Suprapubic skin (tissue), 4 donors: ENCODE measurements around the gene UCP3.

ENCODE experiments used
- EP300 ChIP-seq: sonication (generic); formaldehyde crosslinking; IDR thresholded peaks from one replicate; pipeline ENCODE4 v1.6.1; 2017; ENCODE audit warnings: antibody characterized with exemption
- POLR2A ChIP-seq, 2 donors: fragments of 450-650 bp; IDR thresholded peaks; one replicate each; pipeline ENCODE4 v1.6.1; 2017; ENCODE audit warnings: antibody characterized with exemption in 2 of 2, mild to moderate bottlenecking in 2 of 2, moderate library complexity in 2 of 2
- POLR2AphosphoS5 ChIP-seq, 3 donors: sonication (generic); formaldehyde crosslinking; IDR thresholded peaks; one replicate each; pipeline ENCODE4 v1.6.1; 2017; ENCODE audit warnings: antibody characterized with exemption in 3 of 3

GRCh38 chr11:74025467-74026166 is 16.7 kb upstream of the UCP3 start:
- TF ChIP-seq EP300 (no peak), POLR2AphosphoS5 (IDR thresholded peaks at IDR 0.05) (no peak), POLR2A (IDR thresholded peaks at IDR 0.05) (no peak)
